Measurements from ENCODE around the gene HIVEP1.

- TF ChIP-seq CTCF (IDR thresholded peaks at IDR 0.05) = no peak
- TF ChIP-seq POLR2A (IDR thresholded peaks at IDR 0.05) = no peak
Observed at GRCh38 chr6:12094689-12095088, 82.6 kb downstream of the HIVEP1 start.

All from right lobe of liver (tissue), 4 donors.